VCaP (cell line): Measurements from ENCODE around the gene NRM.
"Not testable (repeated sequence)": the region's sequence is repeated elsewhere in the genome, so short reads cannot be mapped to it uniquely, and the experiment has no call there.

ENCODE experiments used
- H3K27ac ChIP-seq: fragments of 450-650 bp; 2 replicates; pipeline ENCODE4 v1.5.1; 2017
- TF ChIP-seq, protein P1 (sequence below): fragments of 450-650 bp; conservative IDR thresholded peaks from 2 replicates; pipeline ENCODE4 v1.5.1; 2017; ENCODE audit warnings: mild to moderate bottlenecking, moderate library complexity

The NRM gene

DNA sequence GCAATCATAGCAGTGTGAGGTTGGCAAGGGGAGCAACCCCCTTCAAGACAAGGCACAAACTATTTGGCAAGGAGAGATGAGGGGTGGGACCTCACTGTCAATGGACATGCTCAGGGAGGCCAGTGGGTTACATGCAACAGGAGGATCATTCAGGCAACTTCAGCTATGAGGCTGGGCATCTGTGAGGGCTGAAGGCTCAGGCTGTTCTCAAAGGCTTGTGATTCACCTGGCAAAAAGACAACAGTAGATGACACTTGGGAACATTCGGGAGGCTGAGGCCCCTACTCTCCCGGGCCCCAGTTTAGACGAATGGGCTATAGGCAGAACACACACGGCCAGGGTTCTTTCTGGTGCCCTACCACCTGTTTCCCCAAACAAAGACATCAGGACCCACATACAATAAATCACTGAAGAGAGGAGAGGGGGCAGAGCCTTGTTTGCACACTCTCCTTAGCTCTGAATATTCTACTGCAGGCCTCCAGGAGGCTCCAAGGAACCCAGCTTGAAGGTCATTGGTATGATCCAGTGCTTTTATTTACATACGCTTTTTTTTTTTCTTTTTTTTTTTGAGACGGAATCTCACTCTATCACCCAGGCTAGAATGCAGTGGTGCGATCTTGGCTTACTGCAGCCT is 37.3 kb upstream of the NRM start:
- TF ChIP-seq, protein P1, sequence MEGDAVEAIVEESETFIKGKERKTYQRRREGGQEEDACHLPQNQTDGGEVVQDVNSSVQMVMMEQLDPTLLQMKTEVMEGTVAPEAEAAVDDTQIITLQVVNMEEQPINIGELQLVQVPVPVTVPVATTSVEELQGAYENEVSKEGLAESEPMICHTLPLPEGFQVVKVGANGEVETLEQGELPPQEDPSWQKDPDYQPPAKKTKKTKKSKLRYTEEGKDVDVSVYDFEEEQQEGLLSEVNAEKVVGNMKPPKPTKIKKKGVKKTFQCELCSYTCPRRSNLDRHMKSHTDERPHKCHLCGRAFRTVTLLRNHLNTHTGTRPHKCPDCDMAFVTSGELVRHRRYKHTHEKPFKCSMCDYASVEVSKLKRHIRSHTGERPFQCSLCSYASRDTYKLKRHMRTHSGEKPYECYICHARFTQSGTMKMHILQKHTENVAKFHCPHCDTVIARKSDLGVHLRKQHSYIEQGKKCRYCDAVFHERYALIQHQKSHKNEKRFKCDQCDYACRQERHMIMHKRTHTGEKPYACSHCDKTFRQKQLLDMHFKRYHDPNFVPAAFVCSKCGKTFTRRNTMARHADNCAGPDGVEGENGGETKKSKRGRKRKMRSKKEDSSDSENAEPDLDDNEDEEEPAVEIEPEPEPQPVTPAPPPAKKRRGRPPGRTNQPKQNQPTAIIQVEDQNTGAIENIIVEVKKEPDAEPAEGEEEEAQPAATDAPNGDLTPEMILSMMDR = 0 out of 2 replicates have a peak, but pooled peaks have one; percentile 13
- H3K27ac ChIP-seq = no peak overlapping the region; the same call in 1 of the 2 replicates

DNA sequence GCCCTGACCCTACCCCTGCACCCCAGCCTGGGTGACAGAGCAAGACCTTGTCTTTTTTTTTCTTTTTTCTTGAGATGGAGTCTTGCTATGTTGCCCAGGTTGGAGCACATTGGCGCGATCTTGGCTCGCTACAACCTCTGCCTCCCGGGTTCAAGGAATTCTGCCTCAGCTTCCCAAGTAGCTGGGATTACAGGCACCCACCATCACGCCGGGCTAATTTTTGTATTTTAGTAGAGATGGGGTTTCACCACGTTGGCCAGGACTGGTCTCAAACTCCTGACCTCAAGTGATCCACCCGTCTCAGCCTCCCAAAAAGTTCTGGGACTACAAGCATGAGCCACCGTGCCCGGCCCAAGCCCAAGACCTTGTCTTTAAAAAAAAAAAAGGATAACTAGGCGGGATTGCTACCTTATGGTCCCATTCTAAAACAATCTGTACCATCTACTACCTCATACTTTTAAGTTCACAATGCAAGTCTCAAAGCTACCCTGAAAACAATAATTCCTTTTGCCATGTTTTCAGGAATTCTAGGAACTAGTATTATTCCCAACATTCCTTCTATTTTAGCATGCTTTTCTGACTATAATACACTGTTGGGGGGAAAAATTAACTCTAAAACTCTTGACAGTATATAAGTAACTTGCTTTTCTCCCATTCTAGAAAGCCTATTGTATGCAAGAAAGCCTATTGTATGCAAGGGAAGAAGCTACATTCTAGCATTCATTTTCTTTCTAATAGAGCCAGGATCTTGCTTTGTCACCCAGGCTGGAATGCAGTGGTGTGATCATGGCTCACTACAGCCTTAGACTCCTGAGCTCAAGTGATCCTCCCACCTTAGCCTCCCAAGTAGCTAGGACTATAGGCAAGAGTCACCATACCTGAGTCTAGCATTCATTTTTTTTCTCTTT is 36.0 kb upstream of the NRM start:
- TF ChIP-seq, protein P1 = no peak
- no peak overlapping the region; the same call in 1 of the 2 replicates for H3K27ac ChIP-seq

DNA sequence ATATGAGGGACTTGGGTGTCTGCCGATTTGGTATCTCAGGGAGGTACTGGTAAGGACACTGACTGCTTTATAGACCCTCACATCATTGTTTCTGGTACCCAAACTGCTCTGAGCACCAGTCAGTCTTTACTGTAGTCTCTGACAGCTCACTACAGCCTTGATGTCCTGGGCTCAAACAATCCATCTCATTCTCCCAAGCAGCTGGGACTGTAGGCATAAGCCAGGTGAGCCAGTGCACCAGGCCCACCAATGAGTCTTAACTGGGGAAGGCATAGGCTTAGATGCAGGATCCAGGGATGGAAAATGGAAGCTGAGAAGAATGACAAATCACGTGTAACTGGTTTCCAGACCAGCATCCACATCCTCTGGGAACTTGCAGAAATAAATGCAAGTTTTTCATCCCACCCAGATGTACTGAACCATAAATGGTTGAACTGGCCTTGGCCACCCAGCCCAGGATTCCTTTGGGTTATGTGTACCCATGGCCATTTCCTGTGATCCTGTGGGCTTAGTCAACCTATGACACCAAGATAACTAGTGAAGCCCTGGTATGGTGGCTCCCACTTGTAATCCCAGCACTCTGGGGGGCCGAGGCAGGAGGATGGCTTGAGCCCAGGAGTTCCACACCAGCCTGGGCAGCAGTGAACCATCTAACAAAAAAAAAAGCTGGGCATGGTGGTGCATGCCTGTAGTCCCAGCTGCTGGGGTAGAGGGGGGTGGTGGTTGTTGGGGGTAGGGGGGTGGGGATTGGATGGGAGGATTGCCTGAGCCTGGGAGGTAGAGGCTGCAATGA is 35.1 kb upstream of the NRM start:
- TF ChIP-seq, protein P1 = no peak
- no peak overlapping the region; the same call in 1 of the 2 replicates for H3K27ac ChIP-seq

DNA sequence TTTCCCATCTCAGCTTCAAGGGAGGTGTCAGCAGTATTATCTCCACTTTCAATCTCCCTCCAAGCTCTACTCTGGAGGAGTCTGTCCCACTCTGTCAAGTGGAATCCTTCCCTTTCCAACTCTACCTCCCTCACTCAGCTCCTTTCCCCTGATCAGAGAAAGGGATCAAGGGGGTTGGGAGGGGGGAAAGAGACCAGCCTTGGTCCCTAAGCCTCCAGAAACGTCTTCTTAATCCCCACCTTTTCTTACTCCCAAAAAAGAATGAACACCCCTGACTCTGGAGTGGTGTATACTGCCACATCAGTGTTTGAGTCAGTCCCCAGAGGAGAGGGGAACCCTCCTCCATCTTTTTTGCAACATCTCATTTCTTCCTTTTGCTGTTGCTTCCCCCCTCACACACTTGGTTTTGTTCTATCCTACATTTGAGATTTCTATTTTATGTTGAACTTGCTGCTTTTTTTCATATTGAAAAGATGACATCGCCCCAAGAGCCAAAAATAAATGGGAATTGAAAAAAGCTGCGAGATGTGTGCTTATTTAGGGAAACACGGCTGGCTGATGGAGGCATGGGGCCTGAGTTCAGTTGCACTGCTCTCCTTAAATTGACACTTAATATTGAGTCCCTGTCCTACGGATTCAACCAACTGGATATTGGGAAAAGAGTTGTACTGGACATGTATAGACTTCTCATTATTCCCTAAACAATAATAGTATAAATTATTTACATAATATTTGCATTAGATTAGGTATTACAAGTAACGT is 34.3 kb upstream of the NRM start:
- no peak overlapping the region; the same call in 1 of the 2 replicates for H3K27ac ChIP-seq
- TF ChIP-seq, protein P1 = no peak

DNA sequence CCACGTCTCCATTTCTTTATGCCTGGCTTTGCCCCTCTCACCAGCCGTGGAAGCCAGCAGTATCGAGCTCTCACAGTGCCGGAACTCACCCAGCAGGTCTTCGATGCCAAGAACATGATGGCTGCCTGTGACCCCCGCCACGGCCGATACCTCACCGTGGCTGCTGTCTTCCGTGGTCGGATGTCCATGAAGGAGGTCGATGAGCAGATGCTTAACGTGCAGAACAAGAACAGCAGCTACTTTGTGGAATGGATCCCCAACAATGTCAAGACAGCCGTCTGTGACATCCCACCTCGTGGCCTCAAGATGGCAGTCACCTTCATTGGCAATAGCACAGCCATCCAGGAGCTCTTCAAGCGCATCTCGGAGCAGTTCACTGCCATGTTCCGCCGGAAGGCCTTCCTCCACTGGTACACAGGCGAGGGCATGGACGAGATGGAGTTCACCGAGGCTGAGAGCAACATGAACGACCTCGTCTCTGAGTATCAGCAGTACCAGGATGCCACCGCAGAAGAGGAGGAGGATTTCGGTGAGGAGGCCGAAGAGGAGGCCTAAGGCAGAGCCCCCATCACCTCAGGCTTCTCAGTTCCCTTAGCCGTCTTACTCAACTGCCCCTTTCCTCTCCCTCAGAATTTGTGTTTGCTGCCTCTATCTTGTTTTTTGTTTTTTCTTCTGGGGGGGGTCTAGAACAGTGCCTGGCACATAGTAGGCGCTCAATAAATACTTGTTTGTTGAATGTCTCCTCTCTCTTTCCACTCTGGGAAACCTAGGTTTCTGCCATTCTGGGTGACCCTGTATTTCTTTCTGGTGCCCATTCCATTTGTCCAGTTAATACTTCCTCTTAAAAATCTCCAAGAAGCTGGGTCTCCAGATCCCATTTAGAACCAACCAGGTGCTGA is 33.3 kb upstream of the NRM start:
- not testable (repeated sequence) for H3K27ac ChIP-seq

DNA sequence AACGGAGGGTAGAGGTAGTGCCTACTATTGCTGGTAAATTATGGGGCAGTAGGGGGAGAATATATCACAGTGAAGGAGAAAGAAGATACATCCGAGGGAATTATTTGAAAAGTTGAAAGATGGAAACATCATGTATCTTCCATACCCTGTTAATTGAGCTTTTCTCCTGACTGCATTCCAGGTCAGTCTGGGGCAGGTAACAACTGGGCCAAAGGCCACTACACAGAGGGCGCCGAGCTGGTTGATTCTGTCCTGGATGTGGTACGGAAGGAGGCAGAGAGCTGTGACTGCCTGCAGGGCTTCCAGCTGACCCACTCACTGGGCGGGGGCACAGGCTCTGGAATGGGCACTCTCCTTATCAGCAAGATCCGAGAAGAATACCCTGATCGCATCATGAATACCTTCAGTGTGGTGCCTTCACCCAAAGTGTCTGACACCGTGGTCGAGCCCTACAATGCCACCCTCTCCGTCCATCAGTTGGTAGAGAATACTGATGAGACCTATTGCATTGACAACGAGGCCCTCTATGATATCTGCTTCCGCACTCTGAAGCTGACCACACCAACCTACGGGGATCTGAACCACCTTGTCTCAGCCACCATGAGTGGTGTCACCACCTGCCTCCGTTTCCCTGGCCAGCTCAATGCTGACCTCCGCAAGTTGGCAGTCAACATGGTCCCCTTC is 32.5 kb upstream of the NRM start:
- peak overlapping the region; percentile 89; the same call in 1 of the 2 replicates for H3K27ac ChIP-seq

More for the DNA sequence above, 33.3 kb upstream of the NRM start:
- TF ChIP-seq, protein P1 = 0 out of 2 replicates have a peak, but pooled peaks have one; percentile 7
